CD4-positive, alpha-beta T cell treated with Interleukin-4 for 4 hours (primary cell): ENCODE data around the gene FYN.

ENCODE experiments used
- DNase-seq: peaks from one replicate; pipeline ENCODE4 v3.0.0-alpha.2; 2020

Gene FYN

GRCh38 chr6:111721753-111722154 is 151.5 kb downstream of the FYN start:
- peak; percentile 45 for DNase-seq

- DNase-seq, result no peak
Measured at GRCh38 chr6:111720931-111721496, 152.2 kb downstream of the FYN start.

GRCh38 chr6:111718990-111719389 is 154.3 kb downstream of the FYN start:
- no peak for DNase-seq

GRCh38 chr6:111718326-111718725 is 154.9 kb downstream of the FYN start:
- no peak for DNase-seq

GRCh38 chr6:111717621-111718020 is 155.6 kb downstream of the FYN start:
- DNase-seq, result no peak

- no peak for DNase-seq
Measured at GRCh38 chr6:111716325-111716724, 156.9 kb downstream of the FYN start.

GRCh38 chr6:111715321-111715720 is 157.9 kb downstream of the FYN start:
- DNase-seq, result peak; percentile 61

GRCh38 chr6:111714416-111715270 is 158.6 kb downstream of the FYN start:
- DNase-seq, result peak; percentile 47

GRCh38 chr6:111713811-111714210 is 159.4 kb downstream of the FYN start:
- no peak for DNase-seq

- no peak for DNase-seq
Measured at GRCh38 chr6:111713236-111713635, 160.0 kb downstream of the FYN start.

- DNase-seq, result no peak
Measured at GRCh38 chr6:111711984-111712752, 161.1 kb downstream of the FYN start.

- DNase-seq, result no peak
Measured at GRCh38 chr6:111711476-111711875, 161.8 kb downstream of the FYN start.

GRCh38 chr6:111710911-111711310 is 162.3 kb downstream of the FYN start:
- no peak for DNase-seq

- no peak for DNase-seq
Measured at GRCh38 chr6:111710439-111710838, 162.8 kb downstream of the FYN start.

- peak; percentile 73 for DNase-seq
Measured at GRCh38 chr6:111709615-111710398, 163.4 kb downstream of the FYN start.

GRCh38 chr6:111709201-111709600 is 164.1 kb downstream of the FYN start:
- no peak for DNase-seq

- no peak for DNase-seq
Measured at GRCh38 chr6:111707773-111708172, 165.5 kb downstream of the FYN start.

- no peak for DNase-seq
Measured at GRCh38 chr6:111706841-111707391, 166.3 kb downstream of the FYN start.

GRCh38 chr6:111703723-111704122 is 169.5 kb downstream of the FYN start:
- no peak for DNase-seq

GRCh38 chr6:111702268-111702667 is 171.0 kb downstream of the FYN start:
- DNase-seq, result no peak

GRCh38 chr6:111701146-111701545 is 172.1 kb downstream of the FYN start:
- no peak for DNase-seq

GRCh38 chr6:111700135-111700690 is 173.0 kb downstream of the FYN start:
- no peak for DNase-seq
